ENCODE results near the gene HOXC5.

HOXC5 gene

DNA sequence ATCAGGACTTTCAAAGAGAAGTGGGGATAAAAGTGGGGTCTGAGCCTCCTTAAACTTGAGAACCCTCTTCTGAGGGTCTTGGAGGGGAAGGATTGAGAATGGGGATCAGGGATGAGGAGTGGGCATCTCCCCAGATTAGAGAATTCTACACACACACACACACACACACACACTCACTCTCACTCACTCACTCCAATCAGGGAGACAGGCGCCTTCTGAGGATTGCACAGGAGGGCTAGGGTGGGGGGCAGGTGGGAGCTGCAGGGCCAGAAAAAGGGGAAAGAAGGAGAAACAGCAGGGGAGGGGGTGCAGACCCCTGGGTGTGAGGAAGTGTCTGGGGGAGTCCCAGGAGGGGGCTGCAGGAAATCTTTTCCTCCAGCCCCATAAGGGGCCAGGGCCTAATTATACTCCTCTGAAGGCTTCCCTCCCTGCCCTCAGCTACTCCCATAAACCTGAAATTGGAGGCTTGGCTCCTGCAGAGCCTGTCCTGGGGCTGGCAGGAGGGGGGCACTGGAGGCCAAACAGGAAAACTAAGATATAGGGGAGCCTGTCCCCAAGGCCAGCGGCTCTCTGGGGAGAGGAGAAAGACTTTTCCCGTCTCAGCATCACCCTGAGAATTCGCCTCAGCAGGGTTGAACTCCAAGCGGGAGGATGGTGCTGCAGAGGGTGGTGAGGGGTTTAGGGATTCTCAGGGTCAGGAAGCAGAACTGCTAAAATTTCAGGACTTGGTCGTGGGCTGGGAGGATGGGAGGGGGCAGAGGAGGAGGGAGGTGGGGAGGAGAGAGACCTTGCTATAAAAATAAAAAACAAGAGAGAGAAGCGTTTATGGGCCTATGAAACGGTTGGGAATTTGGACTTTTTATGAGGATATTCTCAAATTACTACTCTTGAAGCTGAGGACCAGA is 31.3 kb upstream of the HOXC5 start:
- no peaks in the 10 kb centered on the region for H3K9me3 ChIP-seq
- H3K27me3 ChIP-seq = peaks cover 100% of the 10 kb centered on the region
- H3K4me1 ChIP-seq (ENCODE audit: control insufficient read depth in 1 of 2, insufficient read depth in 1 of 2, low read depth in 1 of 2, low read length in 1 of 2) = peaks cover 5 to 17% of the 10 kb centered on the region in 2 experiments
- no peak overlapping the region for H3K4me3 ChIP-seq (ENCODE audit: low read depth in 1 of 2, low read length in 1 of 2)
- H3K27ac ChIP-seq = no peak overlapping the region
- TF ChIP-seq, protein P1, sequence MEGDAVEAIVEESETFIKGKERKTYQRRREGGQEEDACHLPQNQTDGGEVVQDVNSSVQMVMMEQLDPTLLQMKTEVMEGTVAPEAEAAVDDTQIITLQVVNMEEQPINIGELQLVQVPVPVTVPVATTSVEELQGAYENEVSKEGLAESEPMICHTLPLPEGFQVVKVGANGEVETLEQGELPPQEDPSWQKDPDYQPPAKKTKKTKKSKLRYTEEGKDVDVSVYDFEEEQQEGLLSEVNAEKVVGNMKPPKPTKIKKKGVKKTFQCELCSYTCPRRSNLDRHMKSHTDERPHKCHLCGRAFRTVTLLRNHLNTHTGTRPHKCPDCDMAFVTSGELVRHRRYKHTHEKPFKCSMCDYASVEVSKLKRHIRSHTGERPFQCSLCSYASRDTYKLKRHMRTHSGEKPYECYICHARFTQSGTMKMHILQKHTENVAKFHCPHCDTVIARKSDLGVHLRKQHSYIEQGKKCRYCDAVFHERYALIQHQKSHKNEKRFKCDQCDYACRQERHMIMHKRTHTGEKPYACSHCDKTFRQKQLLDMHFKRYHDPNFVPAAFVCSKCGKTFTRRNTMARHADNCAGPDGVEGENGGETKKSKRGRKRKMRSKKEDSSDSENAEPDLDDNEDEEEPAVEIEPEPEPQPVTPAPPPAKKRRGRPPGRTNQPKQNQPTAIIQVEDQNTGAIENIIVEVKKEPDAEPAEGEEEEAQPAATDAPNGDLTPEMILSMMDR (IDR thresholded peaks at IDR 0.05) = no peak
- no peaks in the 10 kb centered on the region for H3K36me3 ChIP-seq

DNA sequence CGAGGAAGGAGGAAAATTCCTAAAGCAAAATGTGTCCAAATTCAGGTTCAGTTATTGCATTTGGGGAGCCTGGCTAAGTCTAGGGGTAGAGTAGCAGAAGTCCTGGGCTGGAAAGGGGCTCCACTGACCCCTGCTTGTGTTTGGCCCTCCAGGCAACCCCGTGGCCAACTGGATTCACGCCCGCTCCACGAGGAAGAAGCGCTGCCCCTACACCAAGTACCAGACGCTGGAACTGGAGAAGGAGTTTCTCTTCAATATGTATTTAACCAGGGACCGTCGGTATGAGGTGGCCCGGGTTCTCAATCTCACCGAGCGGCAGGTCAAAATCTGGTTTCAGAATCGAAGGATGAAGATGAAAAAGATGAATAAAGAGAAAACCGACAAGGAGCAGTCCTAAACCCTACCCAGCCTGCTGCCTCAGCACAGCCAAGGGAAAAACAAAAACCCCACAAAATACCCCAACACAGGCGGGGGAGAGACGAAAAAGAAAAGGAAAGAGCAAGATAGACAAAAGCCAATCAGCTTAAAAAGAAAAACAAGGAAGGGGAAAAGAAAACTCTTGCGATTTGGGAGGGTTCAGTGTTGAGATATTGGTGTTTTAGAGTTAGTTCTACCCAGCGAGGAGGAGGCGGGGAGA is 30.5 kb upstream of the HOXC5 start:
- Histone ChIP-seq H3K27ac (no peak overlapping the region), H3K27me3 (peaks cover 100% of the 10 kb centered on the region), H3K36me3 (no peaks in the 10 kb centered on the region), H3K4me1 (ENCODE audit: control insufficient read depth in 1 of 2, insufficient read depth in 1 of 2, low read depth in 1 of 2, low read length in 1 of 2) (peaks cover 13 to 25% of the 10 kb centered on the region in 2 experiments), H3K4me3 (ENCODE audit: low read depth in 1 of 2, low read length in 1 of 2) (no peak overlapping the region), H3K9me3 (no peaks in the 10 kb centered on the region)
- TF ChIP-seq, protein P1 (IDR thresholded peaks at IDR 0.05) = no peak

DNA sequence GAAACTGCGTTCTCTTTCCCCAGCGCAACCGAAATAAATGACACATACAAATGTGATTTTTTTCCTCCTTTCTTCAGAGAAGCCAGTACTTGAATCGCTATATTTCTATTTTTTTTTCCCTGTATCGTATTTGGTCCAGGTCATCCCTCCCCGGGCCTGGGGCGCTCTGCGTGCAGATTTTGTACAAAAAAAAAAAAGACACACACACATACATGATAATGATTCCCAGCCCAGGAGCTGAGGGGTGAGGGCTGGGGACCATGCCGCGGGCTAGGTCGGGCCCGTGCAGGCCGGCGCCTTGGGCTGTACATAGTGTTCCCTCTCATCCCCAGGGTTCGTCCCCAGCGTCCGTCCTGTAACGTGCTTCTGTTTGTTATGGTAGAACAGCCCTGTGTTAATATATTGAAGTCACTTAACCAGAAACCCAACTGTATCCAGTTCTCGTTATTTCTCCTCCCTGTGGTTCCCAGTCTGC is 29.9 kb upstream of the HOXC5 start:
- H3K36me3 ChIP-seq = no peaks in the 10 kb centered on the region
- H3K4me3 ChIP-seq (ENCODE audit: low read depth in 1 of 2, low read length in 1 of 2) = no peak overlapping the region
- TF ChIP-seq, protein P1 (IDR thresholded peaks at IDR 0.05) = no peak
- H3K27me3 ChIP-seq = peaks cover 100% of the 10 kb centered on the region
- H3K27ac ChIP-seq = no peak overlapping the region
- peaks cover 17 to 29% of the 10 kb centered on the region in 2 experiments for H3K4me1 ChIP-seq (ENCODE audit: control insufficient read depth in 1 of 2, insufficient read depth in 1 of 2, low read depth in 1 of 2, low read length in 1 of 2)
- H3K9me3 ChIP-seq = no peaks in the 10 kb centered on the region

DNA sequence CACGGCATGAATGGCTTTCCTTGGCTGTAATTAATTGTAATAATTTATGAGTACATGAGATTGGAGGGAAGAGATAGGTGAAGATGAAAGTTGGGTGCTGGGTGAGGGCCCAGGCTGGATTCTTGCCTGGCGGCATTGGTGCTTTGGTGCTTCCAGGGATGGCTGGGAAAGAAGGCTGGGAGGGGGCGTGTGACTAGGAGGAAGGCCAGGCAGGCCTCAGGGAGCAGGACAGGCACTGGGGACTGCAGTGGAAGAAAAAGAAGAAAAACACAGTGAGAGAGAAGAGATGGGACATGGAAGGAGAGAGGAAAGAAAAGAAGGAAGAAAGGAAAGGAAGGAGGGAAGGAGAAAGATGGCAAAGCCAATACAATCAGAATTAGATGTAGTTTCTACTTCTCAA is 29.2 kb upstream of the HOXC5 start:
- Histone ChIP-seq H3K36me3 (no peaks in the 10 kb centered on the region), H3K9me3 (no peaks in the 10 kb centered on the region), H3K4me3 (ENCODE audit: low read depth in 1 of 2, low read length in 1 of 2) (no peak overlapping the region), H3K27me3 (peaks cover 100% of the 10 kb centered on the region), H3K4me1 (ENCODE audit: control insufficient read depth in 1 of 2, insufficient read depth in 1 of 2, low read depth in 1 of 2, low read length in 1 of 2) (peaks cover 17 to 29% of the 10 kb centered on the region in 2 experiments), H3K27ac (no peak overlapping the region)
- TF ChIP-seq, protein P1 (IDR thresholded peaks at IDR 0.05) = no peak

DNA sequence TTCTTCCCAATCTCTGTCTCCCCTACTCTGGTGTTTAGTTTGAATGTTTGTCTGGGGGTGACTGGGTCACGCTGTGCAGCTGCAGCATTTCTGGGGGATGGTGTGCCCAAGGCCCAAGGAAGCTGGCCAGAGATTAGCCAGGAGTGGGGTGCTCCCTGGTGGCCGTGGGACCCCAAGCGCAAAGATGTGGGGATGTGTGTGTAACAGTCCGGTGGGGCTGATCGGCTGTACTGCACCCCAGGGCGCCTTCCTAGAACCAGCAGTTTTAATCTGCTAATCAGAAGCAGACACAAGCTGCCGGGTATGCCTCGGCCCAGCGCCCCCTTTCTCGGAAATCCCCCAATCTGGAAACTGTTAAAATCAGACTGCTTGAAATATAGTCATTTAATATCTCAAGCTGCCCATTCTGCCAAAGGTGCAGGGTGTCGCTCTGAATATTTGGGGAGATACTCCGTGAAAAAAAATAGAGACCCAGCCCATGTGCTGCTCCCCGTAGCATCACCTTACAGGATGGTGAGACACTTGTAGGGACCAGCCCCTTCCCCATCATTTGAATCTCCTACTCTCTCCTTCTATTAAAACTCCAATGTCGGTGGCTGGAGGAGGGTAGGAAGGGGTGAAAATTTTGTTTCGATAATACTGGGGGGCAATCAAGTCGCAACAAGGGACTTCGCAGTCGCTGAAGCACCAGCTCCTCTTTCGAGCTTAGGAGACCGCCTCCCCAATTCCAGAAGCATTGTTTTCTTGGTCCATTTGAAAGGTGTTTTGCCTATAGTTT is 28.6 kb upstream of the HOXC5 start:
- H3K27me3 ChIP-seq = peaks cover 100% of the 10 kb centered on the region
- no peak overlapping the region for H3K27ac ChIP-seq
- TF ChIP-seq, protein P1 (IDR thresholded peaks at IDR 0.05) = no peak

More for the DNA sequence above, 28.6 kb upstream of the HOXC5 start:
- Histone ChIP-seq H3K4me1 (ENCODE audit: control insufficient read depth in 1 of 2, insufficient read depth in 1 of 2, low read depth in 1 of 2, low read length in 1 of 2) (peaks cover 18 to 32% of the 10 kb centered on the region in 2 experiments), H3K9me3 (no peaks in the 10 kb centered on the region), H3K36me3 (no peaks in the 10 kb centered on the region), H3K4me3 (ENCODE audit: low read depth in 1 of 2, low read length in 1 of 2) (no peak overlapping the region)
